Panc1 (cell line): ENCODE data around the gene C17orf75.

Experiments used
- POLR2AphosphoS5 ChIP-seq: IDR thresholded peaks from 2 replicates; pipeline ENCODE4 v1.6.1; 2012; ENCODE audit warnings: mild to moderate bottlenecking, low read depth, low read length, moderate library complexity
- SIN3A ChIP-seq: IDR thresholded peaks from 2 replicates; pipeline ENCODE4 v1.6.1; 2012; ENCODE audit warnings: low read depth, mild to moderate bottlenecking, low read length, moderate library complexity, borderline replicate concordance; ENCODE audit not compliant: insufficient read depth
- TF ChIP-seq, protein P1 (sequence below), 2 experiments: IDR thresholded peaks; 2 replicates each; pipeline ENCODE4 v1.6.1; 2011 to 2012; ENCODE audit warnings: low read depth in 2 of 2, control low read depth in 1 of 2, low read length in 1 of 2, mild to moderate bottlenecking in 1 of 2, moderate library complexity in 1 of 2; ENCODE audit not compliant: insufficient read depth in 1 of 2
- TF ChIP-seq, protein P2 (sequence below): fragments of 450-650 bp; IDR thresholded peaks from 2 replicates; pipeline ENCODE4 v1.5.1; 2017; ENCODE audit warnings: mild to moderate bottlenecking

DNA sequence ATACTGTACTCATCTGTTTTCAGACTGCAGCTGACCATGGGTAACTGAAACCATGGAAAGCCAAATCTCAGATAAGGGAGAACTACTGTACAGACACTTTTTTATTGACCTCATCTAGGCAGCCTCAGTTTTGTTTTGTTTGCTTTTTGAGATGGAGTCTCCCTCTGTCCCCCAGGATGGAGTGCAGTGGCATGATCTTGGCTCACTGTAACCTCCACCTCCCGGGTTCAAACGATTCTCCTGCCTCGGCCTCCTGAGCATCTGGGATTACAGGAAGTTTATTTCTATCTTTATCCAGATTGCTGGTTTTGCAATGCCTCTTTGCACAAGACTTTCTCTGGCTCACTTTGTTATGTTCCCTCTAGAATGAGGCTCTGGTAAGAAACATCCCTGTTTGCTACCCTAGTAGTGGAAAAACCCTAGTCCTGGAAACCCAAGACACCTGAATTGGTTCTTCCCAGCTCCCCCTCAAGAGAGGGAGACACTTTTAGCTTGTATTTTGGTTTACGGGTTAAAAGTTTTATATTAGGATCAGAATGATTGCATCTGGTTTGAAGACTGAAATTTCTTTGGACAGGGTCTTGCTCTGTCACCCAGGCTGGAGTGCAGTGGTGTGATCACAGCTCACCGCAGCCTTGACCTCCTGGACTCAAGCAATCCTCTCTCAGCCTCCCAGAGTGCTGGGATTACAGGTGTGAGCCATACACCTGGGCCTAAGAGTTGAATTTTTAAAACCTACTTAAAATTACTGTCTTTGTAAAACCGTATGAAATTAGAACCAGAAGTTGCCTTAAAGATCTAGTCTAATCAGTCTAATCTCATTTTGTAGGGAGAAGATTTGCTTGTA lies 46.9 kb upstream of the C17orf75 start:
- TF ChIP-seq, protein P1, sequence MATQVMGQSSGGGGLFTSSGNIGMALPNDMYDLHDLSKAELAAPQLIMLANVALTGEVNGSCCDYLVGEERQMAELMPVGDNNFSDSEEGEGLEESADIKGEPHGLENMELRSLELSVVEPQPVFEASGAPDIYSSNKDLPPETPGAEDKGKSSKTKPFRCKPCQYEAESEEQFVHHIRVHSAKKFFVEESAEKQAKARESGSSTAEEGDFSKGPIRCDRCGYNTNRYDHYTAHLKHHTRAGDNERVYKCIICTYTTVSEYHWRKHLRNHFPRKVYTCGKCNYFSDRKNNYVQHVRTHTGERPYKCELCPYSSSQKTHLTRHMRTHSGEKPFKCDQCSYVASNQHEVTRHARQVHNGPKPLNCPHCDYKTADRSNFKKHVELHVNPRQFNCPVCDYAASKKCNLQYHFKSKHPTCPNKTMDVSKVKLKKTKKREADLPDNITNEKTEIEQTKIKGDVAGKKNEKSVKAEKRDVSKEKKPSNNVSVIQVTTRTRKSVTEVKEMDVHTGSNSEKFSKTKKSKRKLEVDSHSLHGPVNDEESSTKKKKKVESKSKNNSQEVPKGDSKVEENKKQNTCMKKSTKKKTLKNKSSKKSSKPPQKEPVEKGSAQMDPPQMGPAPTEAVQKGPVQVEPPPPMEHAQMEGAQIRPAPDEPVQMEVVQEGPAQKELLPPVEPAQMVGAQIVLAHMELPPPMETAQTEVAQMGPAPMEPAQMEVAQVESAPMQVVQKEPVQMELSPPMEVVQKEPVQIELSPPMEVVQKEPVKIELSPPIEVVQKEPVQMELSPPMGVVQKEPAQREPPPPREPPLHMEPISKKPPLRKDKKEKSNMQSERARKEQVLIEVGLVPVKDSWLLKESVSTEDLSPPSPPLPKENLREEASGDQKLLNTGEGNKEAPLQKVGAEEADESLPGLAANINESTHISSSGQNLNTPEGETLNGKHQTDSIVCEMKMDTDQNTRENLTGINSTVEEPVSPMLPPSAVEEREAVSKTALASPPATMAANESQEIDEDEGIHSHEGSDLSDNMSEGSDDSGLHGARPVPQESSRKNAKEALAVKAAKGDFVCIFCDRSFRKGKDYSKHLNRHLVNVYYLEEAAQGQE (IDR thresholded peaks at IDR 0.05; ENCODE audit: insufficient read depth in 1 of 2, low read depth in 2 of 2, low read length in 1 of 2) = no peak
- no peak for TF ChIP-seq POLR2AphosphoS5
- TF ChIP-seq, protein P2, sequence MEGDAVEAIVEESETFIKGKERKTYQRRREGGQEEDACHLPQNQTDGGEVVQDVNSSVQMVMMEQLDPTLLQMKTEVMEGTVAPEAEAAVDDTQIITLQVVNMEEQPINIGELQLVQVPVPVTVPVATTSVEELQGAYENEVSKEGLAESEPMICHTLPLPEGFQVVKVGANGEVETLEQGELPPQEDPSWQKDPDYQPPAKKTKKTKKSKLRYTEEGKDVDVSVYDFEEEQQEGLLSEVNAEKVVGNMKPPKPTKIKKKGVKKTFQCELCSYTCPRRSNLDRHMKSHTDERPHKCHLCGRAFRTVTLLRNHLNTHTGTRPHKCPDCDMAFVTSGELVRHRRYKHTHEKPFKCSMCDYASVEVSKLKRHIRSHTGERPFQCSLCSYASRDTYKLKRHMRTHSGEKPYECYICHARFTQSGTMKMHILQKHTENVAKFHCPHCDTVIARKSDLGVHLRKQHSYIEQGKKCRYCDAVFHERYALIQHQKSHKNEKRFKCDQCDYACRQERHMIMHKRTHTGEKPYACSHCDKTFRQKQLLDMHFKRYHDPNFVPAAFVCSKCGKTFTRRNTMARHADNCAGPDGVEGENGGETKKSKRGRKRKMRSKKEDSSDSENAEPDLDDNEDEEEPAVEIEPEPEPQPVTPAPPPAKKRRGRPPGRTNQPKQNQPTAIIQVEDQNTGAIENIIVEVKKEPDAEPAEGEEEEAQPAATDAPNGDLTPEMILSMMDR = no peak
- no peak for TF ChIP-seq SIN3A
